ENCODE data around the gene COL4A1.

COL4A1 gene

GRCh38 chr13:110307767-110308655 lies 1.1 kb upstream of the COL4A1 start:
- no peak for DNase-seq

- no peak for DNase-seq
Measured at GRCh38 chr13:110306340-110306959, 507 bp downstream of the COL4A1 start.

- DNase-seq, result no peak
Measured at GRCh38 chr13:110305949-110306339, 1.0 kb downstream of the COL4A1 start.

- DNase-seq, result no peak
Measured at GRCh38 chr13:110305544-110305943, 1.4 kb downstream of the COL4A1 start.

- DNase-seq, result no peak
Measured at GRCh38 chr13:110305001-110305400, 2.0 kb downstream of the COL4A1 start.

GRCh38 chr13:110304256-110304655 lies 2.7 kb downstream of the COL4A1 start:
- DNase-seq, result no peak

- no peak for DNase-seq
Measured at GRCh38 chr13:110303644-110304043, 3.3 kb downstream of the COL4A1 start.

- DNase-seq, result no peak
Measured at GRCh38 chr13:110302997-110303396, 4.0 kb downstream of the COL4A1 start.

- DNase-seq, result no peak
Measured at GRCh38 chr13:110301606-110302553, 5.1 kb downstream of the COL4A1 start.

- DNase-seq, result no peak
Measured at GRCh38 chr13:110301083-110301482, 5.9 kb downstream of the COL4A1 start.

GRCh38 chr13:110300090-110300815 lies 6.7 kb downstream of the COL4A1 start:
- no peak for DNase-seq

- DNase-seq, result no peak
Measured at GRCh38 chr13:110299283-110299840, 7.6 kb downstream of the COL4A1 start.

- no peak for DNase-seq
Measured at GRCh38 chr13:110298505-110299282, 8.3 kb downstream of the COL4A1 start.

- no peak for DNase-seq
Measured at GRCh38 chr13:110297766-110298504, 9.0 kb downstream of the COL4A1 start.

GRCh38 chr13:110297011-110297410 lies 9.9 kb downstream of the COL4A1 start:
- DNase-seq, result no peak

- no peak for DNase-seq
Measured at GRCh38 chr13:110294622-110295021, 12.3 kb downstream of the COL4A1 start.

GRCh38 chr13:110294146-110294545 lies 12.8 kb downstream of the COL4A1 start:
- no peak for DNase-seq

GRCh38 chr13:110293649-110294048 lies 13.3 kb downstream of the COL4A1 start:
- no peak for DNase-seq

GRCh38 chr13:110293037-110293436 lies 13.9 kb downstream of the COL4A1 start:
- DNase-seq, result no peak

- DNase-seq, result no peak
Measured at GRCh38 chr13:110291286-110291685, 15.7 kb downstream of the COL4A1 start.

GRCh38 chr13:110290826-110291225 lies 16.1 kb downstream of the COL4A1 start:
- DNase-seq, result no peak

Data from 8988T (cell line).